GM18873 (cell line): ENCODE data around the gene HERC3.
"Not testable (repeated sequence)": the region's sequence is repeated elsewhere in the genome, so short reads cannot be mapped to it uniquely, and the experiment has no call there.

Source experiments
- ATAC-seq: cut with Tn5 transposase; IDR thresholded peaks from one replicate; pipeline ENCODE4 v1.9.1; 2021; ENCODE audit warnings: mild to moderate bottlenecking, moderate library complexity, moderate number of reproducible peaks; ENCODE audit not compliant: unreplicated experiment, low FRiP score

HERC3 gene

DNA sequence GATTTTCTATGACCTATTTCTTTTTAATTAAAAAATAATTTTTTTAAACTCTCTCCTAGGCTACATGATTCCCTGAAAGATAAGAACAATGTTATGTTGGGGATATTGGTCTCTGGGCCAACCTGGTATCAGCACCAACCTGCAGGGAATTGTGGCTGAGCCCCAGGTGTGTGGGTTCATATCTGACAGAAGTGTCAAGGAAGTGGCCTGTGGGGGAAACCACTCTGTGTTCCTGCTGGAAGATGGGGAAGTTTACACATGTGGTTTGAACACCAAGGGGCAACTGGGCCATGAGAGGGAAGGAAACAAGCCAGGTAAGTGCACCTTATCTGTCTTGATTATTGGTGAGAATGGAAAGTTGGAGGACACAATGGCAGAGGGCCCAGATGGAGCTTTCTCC is 13.5 kb downstream of the HERC3 start:
- no peak for ATAC-seq

- no peak for ATAC-seq
These were observed 14.6 kb downstream of the HERC3 start for GRCh38 chr4:88606832-88607231.

- no peak for ATAC-seq
These were observed 17.1 kb downstream of the HERC3 start for GRCh38 chr4:88609387-88609786.

DNA sequence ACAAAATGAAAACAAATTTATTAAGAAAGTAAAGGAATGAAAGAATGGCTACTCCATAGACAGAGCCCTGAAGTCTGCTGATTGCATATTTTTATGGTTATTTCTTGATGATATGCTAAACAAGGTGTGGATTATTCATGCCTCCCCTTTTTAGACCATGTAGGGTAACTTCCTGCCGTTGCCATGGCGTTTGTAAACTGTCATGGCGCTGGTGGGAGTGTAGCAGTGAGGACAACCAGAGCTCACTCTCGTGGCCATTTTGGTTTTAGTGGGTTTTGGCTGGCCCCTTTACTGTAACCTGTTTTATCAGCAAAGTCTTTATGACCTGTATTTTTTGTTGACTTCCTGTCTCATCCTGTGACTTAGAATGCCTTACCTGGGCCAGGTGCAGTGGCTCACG is 17.5 kb downstream of the HERC3 start:
- not testable (repeated sequence) for ATAC-seq

GRCh38 chr4:88610771-88611170 is 18.5 kb downstream of the HERC3 start:
- ATAC-seq, result no peak

- no peak for ATAC-seq
These were observed 21.2 kb downstream of the HERC3 start for GRCh38 chr4:88613417-88613875.

DNA sequence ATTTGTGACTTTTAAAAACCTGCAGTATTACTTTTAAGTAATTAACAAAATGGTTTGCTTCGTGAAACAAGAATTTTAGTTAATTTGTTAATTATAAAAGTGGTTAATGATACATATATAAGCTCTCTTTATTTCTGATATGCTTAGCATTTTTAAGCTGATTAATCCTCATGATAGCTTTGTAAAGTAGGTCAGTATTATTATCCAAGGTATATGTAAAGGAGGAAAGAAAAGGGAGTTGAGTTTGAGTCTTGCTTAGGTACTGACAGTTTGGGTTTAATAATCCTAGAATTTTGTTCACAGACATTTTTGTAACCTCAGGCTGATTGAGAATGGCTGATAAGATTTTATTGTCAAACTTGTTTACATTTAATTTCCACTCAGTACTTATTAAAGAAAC is 21.8 kb downstream of the HERC3 start:
- ATAC-seq, result no peak

DNA sequence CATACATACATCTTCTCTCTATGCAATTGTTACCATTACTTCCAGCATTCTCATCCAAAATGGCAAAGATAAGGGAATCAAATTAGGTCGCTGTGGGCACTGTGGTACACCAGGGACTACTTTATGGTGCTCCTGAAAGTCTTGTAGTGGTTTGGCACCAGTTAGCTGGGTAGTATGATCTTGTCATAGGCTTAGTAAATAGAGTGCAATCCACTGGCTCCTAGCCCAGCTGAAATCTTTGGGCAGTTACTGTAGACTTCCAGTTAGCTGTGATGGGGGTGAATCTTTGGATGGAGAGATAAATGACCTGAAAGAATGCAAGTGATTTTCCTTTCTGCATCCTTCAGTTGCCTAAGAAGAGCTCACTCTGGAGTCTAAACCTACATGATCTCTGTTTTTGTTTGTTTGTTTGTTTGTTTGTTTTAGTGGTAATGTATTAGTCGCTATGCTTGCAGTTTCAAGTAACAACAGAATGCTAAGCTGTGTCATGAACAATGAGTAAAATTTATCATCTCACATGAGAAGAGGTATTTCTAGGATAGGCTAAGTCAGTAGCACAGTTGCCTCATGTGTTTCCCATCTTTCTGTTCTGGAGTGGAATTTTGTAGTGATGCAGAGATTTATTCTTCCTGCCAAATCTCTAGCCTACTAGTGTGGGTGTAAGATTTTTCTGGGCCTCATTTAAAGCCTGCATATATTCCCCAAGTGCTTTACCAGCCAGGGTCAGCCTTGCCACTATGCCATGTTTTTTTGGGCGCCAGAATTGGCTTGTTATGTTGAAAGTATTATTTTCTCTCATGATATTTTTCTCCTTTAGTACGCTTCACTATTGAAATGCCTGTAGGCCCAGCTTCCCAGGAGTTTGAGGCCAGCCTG is 24.2 kb downstream of the HERC3 start:
- ATAC-seq, result no peak

GRCh38 chr4:88618782-88619485 is 26.7 kb downstream of the HERC3 start:
- no peak for ATAC-seq

DNA sequence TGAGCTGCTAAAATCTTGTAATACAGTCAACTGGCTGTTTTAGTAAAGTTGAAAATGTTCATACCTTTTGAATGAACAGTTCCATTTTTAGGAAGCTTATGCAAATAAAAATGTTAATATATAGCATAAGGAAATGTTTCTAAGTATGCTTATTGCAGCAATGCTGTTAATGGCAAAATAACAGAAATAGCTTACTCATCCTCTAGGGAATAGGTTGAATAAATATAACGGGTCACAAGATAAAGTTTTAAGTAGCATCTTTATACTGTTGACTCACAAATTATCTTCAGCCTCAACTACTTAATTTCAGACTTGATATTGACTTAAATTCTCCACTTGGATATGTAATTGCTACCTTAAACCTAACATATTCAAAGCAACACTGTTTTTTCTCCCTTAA is 27.7 kb downstream of the HERC3 start:
- no peak for ATAC-seq

GRCh38 chr4:88621763-88622327 is 29.6 kb downstream of the HERC3 start:
- no peak for ATAC-seq

- no peak for ATAC-seq
These were observed 30.8 kb downstream of the HERC3 start for GRCh38 chr4:88623097-88623496.

GRCh38 chr4:88628746-88629145 is 36.5 kb downstream of the HERC3 start:
- no peak for ATAC-seq

DNA sequence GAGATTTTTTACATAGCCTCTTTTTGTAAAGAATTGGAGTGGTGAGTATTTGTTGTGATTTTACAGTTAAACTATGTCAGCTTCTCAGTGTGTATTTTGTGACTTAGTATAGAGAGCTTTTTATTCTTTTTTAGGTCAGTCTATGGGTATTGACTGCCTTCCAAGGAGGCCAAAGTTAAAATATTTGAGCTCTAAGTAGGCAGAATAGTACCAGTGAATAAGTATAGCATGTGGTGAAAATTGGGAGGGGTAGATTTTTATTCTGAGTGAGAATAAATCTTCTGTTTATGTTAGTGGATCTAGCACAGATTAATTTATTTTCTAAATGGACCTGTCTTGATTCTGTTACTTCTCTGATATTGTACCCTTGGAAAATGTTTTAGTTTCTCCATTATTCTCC is 37.5 kb downstream of the HERC3 start:
- no peak for ATAC-seq

DNA sequence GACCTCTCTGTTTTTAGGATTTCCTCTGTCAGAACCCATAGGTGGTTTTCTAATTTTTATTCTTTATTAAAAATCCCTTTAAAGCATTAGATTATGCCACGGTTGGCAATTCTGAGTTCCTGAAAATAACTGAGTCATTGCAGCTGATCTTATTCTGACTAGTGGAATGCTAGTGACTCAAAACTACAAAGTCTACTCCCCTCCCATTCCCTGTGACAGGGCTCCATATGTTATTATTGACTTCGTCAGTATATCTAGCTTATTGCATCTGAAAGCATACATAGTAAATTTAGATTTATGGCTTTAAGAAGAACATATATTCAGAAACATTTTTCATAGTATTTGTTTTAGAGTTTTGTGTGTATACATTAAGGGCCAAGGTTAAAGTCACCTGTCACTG is 38.5 kb downstream of the HERC3 start:
- ATAC-seq, result no peak

- ATAC-seq, result no peak
These were observed 51.7 kb downstream of the HERC3 start for GRCh38 chr4:88643932-88644331.

- ATAC-seq, result no peak
These were observed 53.7 kb downstream of the HERC3 start for GRCh38 chr4:88645994-88646393.

- ATAC-seq, result no peak
These were observed 54.4 kb downstream of the HERC3 start for GRCh38 chr4:88646528-88647280.

- ATAC-seq, result no peak
These were observed 57.4 kb downstream of the HERC3 start for GRCh38 chr4:88649716-88650115.

DNA sequence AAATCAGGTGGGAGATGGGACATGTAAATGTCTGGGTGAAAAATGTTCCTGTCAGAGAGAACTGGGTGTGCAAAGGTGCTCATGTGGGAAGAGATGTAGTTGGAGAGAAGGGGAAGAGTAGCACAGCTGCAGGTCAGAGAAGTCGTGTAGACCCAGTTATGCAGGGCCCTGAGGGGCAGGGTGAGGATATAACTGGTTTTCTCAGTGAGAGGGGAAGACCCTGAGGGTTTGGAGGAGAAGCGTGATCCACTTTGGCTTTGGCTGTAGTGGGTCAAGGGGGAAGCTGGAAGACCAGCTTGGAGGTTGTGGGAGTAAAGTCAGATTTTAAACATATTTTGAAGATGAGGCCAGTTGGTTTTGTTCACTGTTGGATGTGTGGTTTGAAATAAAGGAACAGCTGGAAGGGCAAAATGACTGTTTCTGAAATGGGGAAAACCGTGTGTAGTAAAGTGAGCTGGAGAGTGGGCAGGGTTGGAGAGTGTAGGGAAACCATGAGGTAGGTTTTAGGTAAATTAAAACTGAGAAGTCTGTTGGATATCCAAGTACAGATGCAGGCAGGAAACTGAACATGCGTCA is 61.2 kb downstream of the HERC3 start:
- ATAC-seq, result no peak
